Pancreas (tissue), 10 donors: ENCODE results near the gene ALCAM. TPM values are rescaled to one million over a fixed set of nuclear protein-coding genes. Genes with fewer than 3 reads are reported as not detected.

Experiments
- ATAC-seq, 4 donors: fragments of 200-7000 bp; cut with Tn5 transposase; one replicate each; pipeline versions ENCODE4 v1.8.0 to v1.9.1; 2020; ENCODE audit warnings: mild to moderate bottlenecking in 4 of 4, moderate library complexity in 4 of 4
- DNase-seq, 6 donors: peaks; one replicate each; pipeline ENCODE4 v3.0.0-alpha.2; 2020
- FAIRE-seq: peaks from 2 replicates; lab custom pipeline; 2012; peaks lifted over from hg19 to GRCh38; lab: Jason Lieb, UNC
- H3K27ac ChIP-seq, 4 donors: fragments of 200-600 bp; sonication (generic); 1 replicate in 3 of 4; 2 replicates in 1 of 4; pipeline versions ENCODE4 v1.5.0 to v1.8.0; 2020
- H3K27me3 ChIP-seq, 4 donors: fragments of 200-600 bp; one replicate each; pipeline ENCODE4 v1.8.0; 2021
- H3K36me3 ChIP-seq, 3 donors: fragments of 200-600 bp; sonication (generic) in 1 of 3; one replicate each; pipeline versions ENCODE4 v1.5.0 to v1.8.0; 2020 to 2021
- H3K4me1 ChIP-seq, 3 donors: fragments of 200-600 bp; one replicate each; pipeline ENCODE4 v1.8.0; 2021
- H3K4me3 ChIP-seq, 4 donors: fragments of 200-600 bp; sonication (generic) in 2 of 4; one replicate each; pipeline versions ENCODE4 v1.5.0 to v1.8.0; 2020 to 2021
- H3K9me3 ChIP-seq, 4 donors: fragments of 200-600 bp; one replicate each; pipeline ENCODE4 v1.8.0; 2021
- CTCF ChIP-seq, 4 donors: fragments of 200-600 bp; sonication (generic) in 3 of 4; IDR thresholded peaks; one replicate each; pipeline versions ENCODE4 v1.5.0 to v1.8.0; 2021; ENCODE audit warnings: antibody characterized with exemption in 4 of 4
- WGBS, 2 donors: extraction: QIAGEN DNeasy Blood & Tissue Kit; methylation state at CpG; one replicate each; pipeline ENCODE4 v1.1.7; 2013; 5-methylcytosine and 5-hydroxymethylcytosine counted together
- intact Hi-C, 3 donors: fragments of 100-400 bp; cut with DNase I; formaldehyde crosslinking; loops; one replicate each; pipeline versions ENCODE4 v1.11.1 to v1.14.2; 2022
- polyA plus RNA-seq, 2 donors: library from polyadenylated mRNA; stranded (reverse); fragments of 200-250 nt; gene quantifications; one replicate each; pipeline ENCODE4 v1.2.3, GENCODE V29; 2013
- total RNA-seq, 6 donors: library from RNA; stranded (reverse); fragmentation: NEBNext Ultra II Directional in 4 of 6; extraction: Animal tissue kit (Norgen Biotek cat#: 25700) in 4 of 6; gene quantifications; one replicate each; pipeline versions ENCODE4 v1.2.1 to v1.2.4, GENCODE V29; 2021 to 2023
- donor health status: healthy with polysubstance abuse.
- donor health status: DM: no; HTN: no; CAD: no; lungs with moderate emphysema.
- donor health status: DM: no; HTN: no; CAD: no.
- donor health status: control.
- donor health status: control.
- donor health status: Bipolar disorder and iron deficiency.
- donor health status: DM: yes; HTN: yes; CAD: no.
- donor health status: DM: no; HTN: no; CAD: no.
- donor health status: DM: no; HTN: no; CAD: no.
- donor health status: DM: yes; HTN: yes; CAD: no.

Gene ALCAM
- total and polyA plus RNA-seq, 8 donors = 14.4 to 42.1 (median 27.6) TPM

- Histone ChIP-seq H3K36me3 (no peaks in the 10 kb centered on the region), H3K27me3 (no peaks in the 10 kb centered on the region), H3K9me3 (no peaks in the 10 kb centered on the region), H3K4me3 (no peak overlapping the region), H3K27ac (no peak overlapping the region), H3K4me1 (no peaks in the 10 kb centered on the region)
- ATAC-seq (no peak), DNase-seq (no peak), FAIRE-seq (no peak)
- TF ChIP-seq CTCF (IDR thresholded peaks at IDR 0.05) = no peak
- intact Hi-C loops = no loop called here
- 83 to 85% methylated on average over 2 of the region's 2 CpGs for WGBS, 2 donors
Measured at GRCh38 chr3:105528955-105529354, 162.2 kb downstream of the ALCAM start.

GRCh38 chr3:105529456-105529855 lies 162.7 kb downstream of the ALCAM start:
- Histone ChIP-seq H3K27ac (no peak overlapping the region), H3K27me3 (no peaks in the 10 kb centered on the region), H3K4me3 (no peak overlapping the region), H3K36me3 (no peaks in the 10 kb centered on the region), H3K9me3 (no peaks in the 10 kb centered on the region), H3K4me1 (no peaks in the 10 kb centered on the region)
- no peak for FAIRE-seq
- intact Hi-C loops = no loop called here
- no peak for ATAC-seq
- no peak for TF ChIP-seq CTCF (IDR thresholded peaks at IDR 0.05)
- WGBS, 2 donors = 86 to 87% methylated on average over 1 of the region's 1 CpG
- no peak for DNase-seq

- intact Hi-C loops = no loop called here
- Histone ChIP-seq H3K4me1 (no peaks in the 10 kb centered on the region), H3K27ac (no peak overlapping the region), H3K4me3 (no peak overlapping the region), H3K36me3 (peaks cover 0 to 4% (median 0%) of the 10 kb centered on the region in 3 donors), H3K27me3 (no peaks in the 10 kb centered on the region), H3K9me3 (no peaks in the 10 kb centered on the region)
- FAIRE-seq = no peak
- ATAC-seq = no peak
- 97 to 98% methylated on average over 2 of the region's 2 CpGs for WGBS, 2 donors
- no peak for DNase-seq
- TF ChIP-seq CTCF (IDR thresholded peaks at IDR 0.05) = no peak
Measured at GRCh38 chr3:105532251-105532650, 165.5 kb downstream of the ALCAM start.

GRCh38 chr3:105533960-105534359 lies 167.3 kb downstream of the ALCAM start:
- FAIRE-seq (no peak), DNase-seq (no peak), ATAC-seq (no peak)
- Histone ChIP-seq H3K4me1 (no peaks in the 10 kb centered on the region), H3K36me3 (peaks cover 0 to 4% (median 0%) of the 10 kb centered on the region in 3 donors), H3K4me3 (no peak overlapping the region), H3K27me3 (no peaks in the 10 kb centered on the region), H3K27ac (no peak overlapping the region), H3K9me3 (no peaks in the 10 kb centered on the region)
- no peak for TF ChIP-seq CTCF (IDR thresholded peaks at IDR 0.05)
- intact Hi-C loops = no loop called here
- 92 to 99% methylated on average over 3 of the region's 3 CpGs for WGBS, 2 donors

- ATAC-seq (no peak), DNase-seq (no peak), FAIRE-seq (no peak)
- WGBS, 2 donors = 93 to 96% methylated on average over 5 of the region's 5 CpGs
- no peaks in the 10 kb centered on the region for H3K9me3 ChIP-seq
- no peaks in the 10 kb centered on the region for H3K4me1 ChIP-seq
- no peak overlapping the region for H3K27ac ChIP-seq
- intact Hi-C loops = no loop called here
- H3K4me3 ChIP-seq = no peak overlapping the region
- TF ChIP-seq CTCF (IDR thresholded peaks at IDR 0.05) = no peak
- peaks cover 0 to 4% (median 0%) of the 10 kb centered on the region in 3 donors for H3K36me3 ChIP-seq
- H3K27me3 ChIP-seq = no peaks in the 10 kb centered on the region
Measured at GRCh38 chr3:105534491-105534890, 167.8 kb downstream of the ALCAM start.
